IMR-90 (cell line): ENCODE measurements around the gene MEIOB. TPM values are rescaled to one million over a fixed set of nuclear protein-coding genes. Genes with fewer than 3 reads are reported as not detected.

Experiments
- ATAC-seq: fragments of 200-7000 bp; cut with Tn5 transposase; 2 replicates; pipeline ENCODE4 v1.9.1; 2020; ENCODE audit warnings: low read depth, mild to moderate bottlenecking, moderate library complexity
- BruUV-seq: library from RNA; stranded (reverse); fragments of 400-500 nt; replicated peaks from 2 replicates; lab custom pipeline; 2021; lab: Mats Ljungman, UMichigan
- CTCF ChIA-PET: fragments of 300-600 bp; formaldehyde crosslinking; extraction: SDS; loops from one replicate; lab custom pipeline; 2021; ENCODE audit warnings: antibody characterized with exemption; lab: Yijun Ruan, JAX
- POLR2A ChIA-PET: fragments of 300-600 bp; sonication (Branson Sonifier 250); formaldehyde crosslinking; loops from one replicate; lab custom pipeline; 2022; ENCODE audit warnings: antibody characterized with exemption; ENCODE audit not compliant: unreplicated experiment; lab: Charles Lee
- DNase-seq: peaks from one replicate; pipeline ENCODE4 v3.0.0; 2013
- H2AFZ ChIP-seq: replicated peaks from 2 replicates; pipeline ENCODE3; 2013; ENCODE audit warnings: low read length, mild to moderate bottlenecking; ENCODE audit not compliant: poor library complexity
- H2AK5ac ChIP-seq: 2 replicates; pipeline ENCODE4 v1.6.1; 2013; ENCODE audit warnings: low read depth, low read length, inconsistent platforms
- H2AK9ac ChIP-seq: replicated peaks from 2 replicates; pipeline ENCODE3; 2013; ENCODE audit warnings: mild to moderate bottlenecking, low read depth, low read length, moderate library complexity; ENCODE audit not compliant: poor library complexity
- H2BK120ac ChIP-seq: 2 replicates; pipeline ENCODE4 v1.6.1; 2013; ENCODE audit warnings: low read depth, low read length, inconsistent platforms
- H2BK15ac ChIP-seq: 3 replicates; pipeline ENCODE4 v1.6.1; 2013; ENCODE audit warnings: low read depth, low read length, inconsistent platforms
- H2BK20ac ChIP-seq: 2 replicates; pipeline ENCODE4 v1.6.1; 2013; ENCODE audit warnings: low read depth, mild to moderate bottlenecking, inconsistent platforms, low read length, moderate library complexity
- H2BK5ac ChIP-seq: 2 replicates; pipeline ENCODE4 v1.6.1; 2013; ENCODE audit warnings: mild to moderate bottlenecking, low read depth, low read length, inconsistent platforms; ENCODE audit not compliant: poor library complexity, severe bottlenecking
- H3K14ac ChIP-seq: replicated peaks from 2 replicates; pipeline ENCODE4 v1.6.1; 2013; ENCODE audit warnings: low read depth, low read length, inconsistent platforms
- H3K18ac ChIP-seq: 2 replicates; pipeline ENCODE4 v1.6.1; 2013; ENCODE audit warnings: low read depth, low read length, control low read depth
- H3K23ac ChIP-seq: 2 replicates; pipeline ENCODE4 v1.6.1; 2013; ENCODE audit warnings: low read depth, low read length, inconsistent platforms
- H3K27ac ChIP-seq: 2 replicates; pipeline ENCODE4 v1.5.1; 2013; ENCODE audit warnings: mild to moderate bottlenecking, control low read depth, low read length; ENCODE audit not compliant: insufficient read depth
- H3K27me3 ChIP-seq: 2 replicates; pipeline ENCODE4 v1.6.1; 2013; ENCODE audit warnings: low read length; ENCODE audit not compliant: control insufficient read depth, insufficient read depth
- H3K36me3 ChIP-seq: 2 replicates; pipeline ENCODE4 v1.6.1; 2013; ENCODE audit warnings: low read length, mixed read lengths; ENCODE audit not compliant: control insufficient read depth, insufficient read depth
- H3K4ac ChIP-seq: 2 replicates; pipeline ENCODE4 v1.6.1; 2013; ENCODE audit warnings: low read depth, low read length, inconsistent platforms
- H3K4me1 ChIP-seq: 2 replicates; pipeline ENCODE4 v1.6.1; 2013; ENCODE audit warnings: low read length, mixed read lengths; ENCODE audit not compliant: control insufficient read depth, insufficient read depth
- H3K4me2 ChIP-seq: 2 replicates; pipeline ENCODE4 v1.6.1; 2013; ENCODE audit warnings: low read depth, mild to moderate bottlenecking, control low read depth, low read length, moderate library complexity
- H3K4me3 ChIP-seq: 2 replicates; pipeline ENCODE4 v1.5.1; 2013; ENCODE audit warnings: low read depth, mild to moderate bottlenecking, control low read depth, low read length, moderate library complexity; ENCODE audit not compliant: insufficient read depth
- H3K56ac ChIP-seq: 2 replicates; pipeline ENCODE4 v1.6.1; 2013; ENCODE audit warnings: low read length, inconsistent platforms; ENCODE audit not compliant: insufficient read depth; ENCODE audit errors: extremely low read depth
- H3K79me1 ChIP-seq, 2 experiments: 2 replicates each; pipeline ENCODE4 v1.6.1; 2013; ENCODE audit warnings: low read length in 2 of 2, inconsistent platforms in 1 of 2, low read depth in 1 of 2
- H3K9ac ChIP-seq: 2 replicates; pipeline ENCODE4 v1.6.1; 2013; ENCODE audit warnings: low read depth, low read length, control low read depth
- H3K9me1 ChIP-seq: 2 replicates; pipeline ENCODE4 v1.6.1; 2013; ENCODE audit warnings: low read length, inconsistent platforms; ENCODE audit not compliant: insufficient read depth
- H3K9me3 ChIP-seq: 2 replicates; pipeline ENCODE4 v1.6.1; 2013; ENCODE audit warnings: low read length; ENCODE audit not compliant: control insufficient read depth, insufficient read depth
- H4K20me1 ChIP-seq: 2 replicates; pipeline ENCODE4 v1.6.1; 2013; ENCODE audit warnings: low read length, inconsistent platforms; ENCODE audit not compliant: insufficient read depth
- H4K5ac ChIP-seq: 2 replicates; pipeline ENCODE4 v1.6.1; 2013; ENCODE audit warnings: mild to moderate bottlenecking, low read depth, low read length, control low read depth
- H4K8ac ChIP-seq, 2 experiments: 2 replicates each; pipeline ENCODE4 v1.6.1; 2013; ENCODE audit warnings: low read depth in 2 of 2, low read length in 2 of 2, control low read depth in 1 of 2, inconsistent platforms in 1 of 2
- H4K91ac ChIP-seq: 2 replicates; pipeline ENCODE4 v1.6.1; 2013; ENCODE audit warnings: low read depth, low read length, inconsistent platforms; ENCODE audit not compliant: insufficient read depth
- CHD1 ChIP-seq: IDR thresholded peaks from 2 replicates; pipeline ENCODE4 v1.6.1; 2012; ENCODE audit warnings: low read depth, low read length, improper control_type of control experiment
- FOS ChIP-seq: fragments of 150-350 bp; IDR thresholded peaks from 2 replicates; pipeline ENCODE4 v1.6.1; 2016; ENCODE audit warnings: low read depth, low read length
- MAFK ChIP-seq: IDR thresholded peaks from 2 replicates; pipeline ENCODE4 v1.6.1; 2012; ENCODE audit warnings: low read depth, low read length, improper control_type of control experiment
- MAZ ChIP-seq: IDR thresholded peaks from 2 replicates; pipeline ENCODE4 v1.6.1; 2012; ENCODE audit warnings: low read depth, mild to moderate bottlenecking, low read length, improper control_type of control experiment, moderate library complexity, borderline replicate concordance
- MXI1 ChIP-seq: IDR thresholded peaks from 2 replicates; pipeline ENCODE4 v1.6.1; 2012; ENCODE audit warnings: low read depth, mild to moderate bottlenecking, low read length, moderate library complexity, borderline replicate concordance
- NFE2L2 ChIP-seq: fragments of 150-350 bp; IDR thresholded peaks from 2 replicates; pipeline ENCODE4 v1.6.1; 2016; ENCODE audit warnings: low read depth, mild to moderate bottlenecking, low read length
- POLR2A ChIP-seq: IDR thresholded peaks from 2 replicates; pipeline ENCODE4 v1.6.1; 2012; ENCODE audit warnings: mild to moderate bottlenecking, low read depth, low read length
- RAD21 ChIP-seq: IDR thresholded peaks from 2 replicates; pipeline ENCODE4 v1.6.1; 2012; ENCODE audit warnings: low read length, improper control_type of control experiment
- RCOR1 ChIP-seq: IDR thresholded peaks from 2 replicates; pipeline ENCODE4 v1.6.1; 2012; ENCODE audit warnings: mild to moderate bottlenecking, low read length, improper control_type of control experiment; ENCODE audit not compliant: insufficient replicate concordance
- RFX5 ChIP-seq: IDR thresholded peaks from 2 replicates; pipeline ENCODE4 v1.8.0; 2012; ENCODE audit warnings: low read depth, mild to moderate bottlenecking, low read length, moderate library complexity
- SMC3 ChIP-seq: fragments of 150-350 bp; IDR thresholded peaks from 2 replicates; pipeline ENCODE4 v1.6.1; 2016; ENCODE audit warnings: low read depth, mild to moderate bottlenecking, antibody characterized with exemption, low read length, moderate library complexity
- WGBS, 2 experiments: methylation state at CpG; one replicate each; pipeline versions ENCODE4 v1.1.5 to v1.1.7; 2013; ENCODE audit warnings: missing lambda C conversion rate in 2 of 2; ENCODE audit not compliant: insufficient read length in 1 of 2; ENCODE audit errors: extremely low coverage in 2 of 2; 5-methylcytosine and 5-hydroxymethylcytosine counted together
- dilution Hi-C: fragments of 300-500 bp; cut with HindIII; formaldehyde crosslinking; loops from one replicate; pipeline ENCODE4 v1.14.3; 2018; ENCODE audit warnings: low sequenced_read_pairs; ENCODE audit not compliant: unreplicated experiment
- in situ Hi-C: fragments of 300-500 bp; cut with MboI; formaldehyde crosslinking; loops from 3 replicates; pipeline ENCODE4 v1.14.3; 2019; ENCODE audit warnings: low sequenced_read_pairs, inconsistent platforms, mixed read lengths
- intact Hi-C: fragments of 100-400 bp; cut with micrococcal nuclease; formaldehyde crosslinking; loops from 2 replicates; pipeline ENCODE4 v1.10.0; 2022
- polyA plus RNA-seq, 3 experiments: library from polyadenylated mRNA; depleted of rRNA; stranded (reverse); fragments of >200 nt; gene quantifications; 2 replicates each; pipeline ENCODE4 v1.2.3, GENCODE V29; 2012; ENCODE audit warnings: low replicate concordance in 1 of 3
- total RNA-seq: library from RNA; depleted of rRNA; stranded (reverse); fragments of >200 nt; gene quantifications from 2 replicates; pipeline ENCODE4 v1.2.3, GENCODE V29; 2012
- TF ChIP-seq, protein P1 (sequence below): fragments of 150-350 bp; IDR thresholded peaks from 2 replicates; pipeline ENCODE4 v1.6.1; 2016; ENCODE audit warnings: low read depth, mild to moderate bottlenecking, low read length, moderate library complexity, borderline replicate concordance
- TF ChIP-seq, protein P2 (sequence below): fragments of 150-350 bp; IDR thresholded peaks from 2 replicates; pipeline ENCODE4 v1.6.1; 2017; ENCODE audit warnings: mild to moderate bottlenecking, antibody characterized with exemption, low read length, low read depth

Gene MEIOB
- total and polyA plus RNA-seq, 2 of the 4 experiments (the other 2 are of a cell fraction), result 0.14 TPM; not detected in 1

DNA sequence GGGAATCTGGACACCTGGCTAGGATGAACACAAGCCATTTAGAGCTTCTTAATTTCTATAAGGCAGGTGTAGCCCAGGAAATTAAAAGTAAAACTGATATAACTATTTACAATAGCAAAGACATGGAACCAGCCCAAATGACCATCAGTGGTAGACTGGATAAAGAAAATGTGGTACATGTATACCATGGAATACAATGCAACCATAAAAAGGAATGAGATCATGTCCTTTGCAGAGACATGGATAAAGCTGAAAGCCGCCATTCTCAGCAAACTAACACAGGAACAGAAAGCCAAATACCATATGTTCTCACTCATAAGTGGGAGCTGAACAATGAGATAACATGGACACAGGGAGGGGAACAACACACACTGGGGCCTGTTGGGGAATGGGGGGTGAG is 25.5 kb downstream of the MEIOB start:
- Histone ChIP-seq H4K91ac (no peak overlapping the region), H3K4me2 (no peak overlapping the region), H4K5ac (no peak overlapping the region), H3K9ac (no peak overlapping the region), H3K36me3 (no peaks in the 10 kb centered on the region), H2AK9ac (no peak overlapping the region), H3K56ac (no peak overlapping the region), H3K18ac (no peak overlapping the region), H2BK15ac (no peak overlapping the region), H2BK20ac (no peak overlapping the region), H3K79me1 (no peaks in the 10 kb centered on the region), H4K20me1 (no peaks in the 10 kb centered on the region), H3K23ac (no peak overlapping the region), H3K27ac (no peak overlapping the region), H3K4ac (no peak overlapping the region), H3K9me3 (no peaks in the 10 kb centered on the region), H3K4me1 (no peaks in the 10 kb centered on the region), H2AFZ (no peak overlapping the region), H2BK120ac (no peak overlapping the region), H2BK5ac (no peak overlapping the region), H4K8ac (no peak overlapping the region), H3K9me1 (no peaks in the 10 kb centered on the region), H3K4me3 (no peak overlapping the region), H3K14ac (no peak overlapping the region), H3K27me3 (peaks cover 17% of the 10 kb centered on the region), H2AK5ac (no peak overlapping the region)
- intact Hi-C loops (no loop called here), in situ Hi-C loops (no loop called here), dilution Hi-C loops (no loop called here)
- ATAC-seq, result no peak
- DNase-seq, result no peak
- no TSS peak for BruUV-seq
- WGBS, 2 experiments, result no CpG with 5 or more reads among the region's 1 CpG
- ChIA-PET POLR2A (no interaction called here), CTCF (no interaction called here)
- TF ChIP-seq MAFK, result no peak
- no peak for TF ChIP-seq CHD1
- TF ChIP-seq, protein P1, sequence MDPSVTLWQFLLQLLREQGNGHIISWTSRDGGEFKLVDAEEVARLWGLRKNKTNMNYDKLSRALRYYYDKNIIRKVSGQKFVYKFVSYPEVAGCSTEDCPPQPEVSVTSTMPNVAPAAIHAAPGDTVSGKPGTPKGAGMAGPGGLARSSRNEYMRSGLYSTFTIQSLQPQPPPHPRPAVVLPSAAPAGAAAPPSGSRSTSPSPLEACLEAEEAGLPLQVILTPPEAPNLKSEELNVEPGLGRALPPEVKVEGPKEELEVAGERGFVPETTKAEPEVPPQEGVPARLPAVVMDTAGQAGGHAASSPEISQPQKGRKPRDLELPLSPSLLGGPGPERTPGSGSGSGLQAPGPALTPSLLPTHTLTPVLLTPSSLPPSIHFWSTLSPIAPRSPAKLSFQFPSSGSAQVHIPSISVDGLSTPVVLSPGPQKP, result no peak
- no peak for TF ChIP-seq SMC3
- TF ChIP-seq NFE2L2, result no peak
- TF ChIP-seq RAD21, result no peak
- TF ChIP-seq MXI1, result no peak
- no peak for TF ChIP-seq FOS
- TF ChIP-seq, protein P2, sequence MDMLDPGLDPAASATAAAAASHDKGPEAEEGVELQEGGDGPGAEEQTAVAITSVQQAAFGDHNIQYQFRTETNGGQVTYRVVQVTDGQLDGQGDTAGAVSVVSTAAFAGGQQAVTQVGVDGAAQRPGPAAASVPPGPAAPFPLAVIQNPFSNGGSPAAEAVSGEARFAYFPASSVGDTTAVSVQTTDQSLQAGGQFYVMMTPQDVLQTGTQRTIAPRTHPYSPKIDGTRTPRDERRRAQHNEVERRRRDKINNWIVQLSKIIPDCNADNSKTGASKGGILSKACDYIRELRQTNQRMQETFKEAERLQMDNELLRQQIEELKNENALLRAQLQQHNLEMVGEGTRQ, result no peak
- TF ChIP-seq MAZ, result no peak
- TF ChIP-seq POLR2A, result no peak
- no peak for TF ChIP-seq RCOR1
- no peak for TF ChIP-seq RFX5
